ENCODE measurements around the gene PEX7.

PEX7 gene

DNA sequence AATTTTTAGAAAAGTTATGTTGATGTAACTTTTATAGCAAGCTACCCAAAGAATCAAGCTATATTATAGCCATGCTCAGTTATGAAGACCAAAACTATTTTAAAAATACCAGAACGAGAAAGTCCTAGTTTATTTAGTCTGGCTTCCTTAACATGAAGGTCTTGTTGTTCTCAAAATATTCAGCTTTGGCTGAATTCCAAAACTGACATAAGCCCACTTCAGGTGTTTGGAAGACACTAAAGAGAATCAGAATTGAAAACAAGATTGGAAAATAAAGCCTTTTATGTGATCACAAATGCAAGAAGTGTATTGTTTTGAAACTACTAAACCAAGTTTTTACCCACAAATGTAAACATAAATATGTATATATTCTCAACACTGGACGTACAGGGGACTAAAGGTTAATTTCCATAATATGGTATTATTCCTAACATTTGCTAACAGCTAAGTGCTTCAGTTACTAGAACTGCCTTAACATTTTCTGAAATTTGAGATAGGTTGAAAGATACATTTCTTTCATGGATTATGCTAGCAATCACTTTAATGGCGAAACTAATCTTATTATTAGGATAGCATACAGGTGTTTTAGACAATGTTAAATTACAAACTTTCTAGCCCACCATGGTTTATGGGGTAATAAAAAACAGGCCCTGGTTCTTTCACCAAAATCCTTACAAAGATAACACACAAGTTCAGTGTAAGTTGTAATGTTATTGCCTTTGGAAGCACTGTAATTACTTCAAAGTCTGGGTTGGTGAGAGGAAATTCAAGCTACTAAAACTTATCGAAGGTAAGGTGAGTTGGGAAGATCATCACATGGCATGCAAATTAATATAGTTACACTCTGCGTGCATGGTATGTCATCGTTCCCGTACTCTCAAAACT, 31.7 kb upstream of the PEX7 start:
- no peaks in the 10 kb centered on the region for H3K9me3 ChIP-seq (ENCODE audit: control insufficient read depth, low read length)
- H3K9ac ChIP-seq: no peak overlapping the region
- peak overlapping the region; percentile 86 for H3K4me3 ChIP-seq (ENCODE audit: low read depth, low read length)
- H3K4me2 ChIP-seq (ENCODE audit: low read length): peak overlapping the region; percentile 71
- TF ChIP-seq, protein P1, sequence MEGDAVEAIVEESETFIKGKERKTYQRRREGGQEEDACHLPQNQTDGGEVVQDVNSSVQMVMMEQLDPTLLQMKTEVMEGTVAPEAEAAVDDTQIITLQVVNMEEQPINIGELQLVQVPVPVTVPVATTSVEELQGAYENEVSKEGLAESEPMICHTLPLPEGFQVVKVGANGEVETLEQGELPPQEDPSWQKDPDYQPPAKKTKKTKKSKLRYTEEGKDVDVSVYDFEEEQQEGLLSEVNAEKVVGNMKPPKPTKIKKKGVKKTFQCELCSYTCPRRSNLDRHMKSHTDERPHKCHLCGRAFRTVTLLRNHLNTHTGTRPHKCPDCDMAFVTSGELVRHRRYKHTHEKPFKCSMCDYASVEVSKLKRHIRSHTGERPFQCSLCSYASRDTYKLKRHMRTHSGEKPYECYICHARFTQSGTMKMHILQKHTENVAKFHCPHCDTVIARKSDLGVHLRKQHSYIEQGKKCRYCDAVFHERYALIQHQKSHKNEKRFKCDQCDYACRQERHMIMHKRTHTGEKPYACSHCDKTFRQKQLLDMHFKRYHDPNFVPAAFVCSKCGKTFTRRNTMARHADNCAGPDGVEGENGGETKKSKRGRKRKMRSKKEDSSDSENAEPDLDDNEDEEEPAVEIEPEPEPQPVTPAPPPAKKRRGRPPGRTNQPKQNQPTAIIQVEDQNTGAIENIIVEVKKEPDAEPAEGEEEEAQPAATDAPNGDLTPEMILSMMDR (IDR thresholded peaks at IDR 0.05): no peak
- no peaks in the 10 kb centered on the region for H3K36me3 ChIP-seq (ENCODE audit: control insufficient read depth, insufficient read depth, low read length)
- no peaks in the 10 kb centered on the region for H3K27me3 ChIP-seq (ENCODE audit: control insufficient read depth, insufficient read depth, low read length)
- peaks cover 5% of the 10 kb centered on the region for H3K4me1 ChIP-seq
- H3K79me2 ChIP-seq: no peaks in the 10 kb centered on the region
- H3K27ac ChIP-seq: no peak overlapping the region
- H2AFZ ChIP-seq: peak overlapping the region; percentile 81

DNA sequence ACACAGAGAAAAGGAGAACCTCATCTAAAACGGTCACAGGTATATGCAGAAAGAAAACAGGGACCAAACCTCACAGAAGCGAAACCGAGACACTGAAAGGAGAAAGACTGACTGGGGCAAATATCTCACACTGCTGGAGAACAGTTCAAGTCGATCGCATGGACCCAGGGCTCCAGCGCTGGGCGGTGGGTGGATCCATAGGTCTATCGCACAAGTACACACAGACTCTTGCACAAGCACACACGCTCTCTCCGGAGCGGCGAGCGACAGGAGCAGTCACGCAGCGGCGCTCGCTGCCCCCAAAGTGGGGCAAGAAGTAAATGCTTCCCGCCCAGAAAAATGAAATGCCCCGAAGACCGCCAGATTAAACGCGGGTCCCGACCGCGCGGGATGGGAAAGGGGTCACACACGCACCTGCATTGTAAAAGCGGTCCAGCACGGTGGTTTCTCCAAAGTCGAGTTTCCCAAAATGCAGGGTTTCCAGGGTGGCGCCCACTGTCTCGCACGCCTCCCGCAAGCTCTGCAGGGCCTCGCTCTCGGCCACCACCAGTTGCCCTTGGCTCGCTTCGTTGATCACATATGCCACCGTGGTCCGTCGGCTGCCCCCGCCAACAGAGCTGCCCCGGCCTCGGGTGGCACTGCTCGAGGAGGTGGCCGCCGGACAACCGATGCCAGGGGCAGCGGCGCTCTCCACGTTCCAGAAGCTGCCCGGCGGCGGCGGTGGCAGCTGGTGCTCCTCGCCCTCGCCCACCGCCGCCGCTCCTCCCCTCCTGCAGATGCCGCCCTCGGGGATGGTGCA, 30.9 kb upstream of the PEX7 start:
- Histone ChIP-seq H2AFZ (peak overlapping the region; percentile 81), H3K27ac (no peak overlapping the region), H3K79me2 (no peaks in the 10 kb centered on the region), H3K4me1 (peaks cover 5% of the 10 kb centered on the region), H3K36me3 (ENCODE audit: control insufficient read depth, insufficient read depth, low read length) (no peaks in the 10 kb centered on the region), H3K9ac (no peak overlapping the region), H3K4me3 (ENCODE audit: low read depth, low read length) (peak overlapping the region; percentile 86), H3K9me3 (ENCODE audit: control insufficient read depth, low read length) (no peaks in the 10 kb centered on the region), H3K27me3 (ENCODE audit: control insufficient read depth, insufficient read depth, low read length) (no peaks in the 10 kb centered on the region), H3K4me2 (ENCODE audit: low read length) (peak overlapping the region; percentile 71)
- TF ChIP-seq, protein P1 (IDR thresholded peaks at IDR 0.05): no peak

GRCh38 chr6:136792095-136792409, 30.3 kb upstream of the PEX7 start:
- TF ChIP-seq, protein P1 (IDR thresholded peaks at IDR 0.05): no peak
- Histone ChIP-seq H3K27ac (peak overlapping the region; percentile 84), H3K9ac (no peak overlapping the region), H3K4me2 (ENCODE audit: low read length) (peak overlapping the region; percentile 71), H3K4me1 (peaks cover 5% of the 10 kb centered on the region), H3K36me3 (ENCODE audit: control insufficient read depth, insufficient read depth, low read length) (no peaks in the 10 kb centered on the region), H3K4me3 (ENCODE audit: low read depth, low read length) (peak overlapping the region; percentile 86), H2AFZ (peak overlapping the region; percentile 99), H3K27me3 (ENCODE audit: control insufficient read depth, insufficient read depth, low read length) (no peaks in the 10 kb centered on the region), H3K9me3 (ENCODE audit: control insufficient read depth, low read length) (no peaks in the 10 kb centered on the region), H3K79me2 (no peaks in the 10 kb centered on the region)

DNA sequence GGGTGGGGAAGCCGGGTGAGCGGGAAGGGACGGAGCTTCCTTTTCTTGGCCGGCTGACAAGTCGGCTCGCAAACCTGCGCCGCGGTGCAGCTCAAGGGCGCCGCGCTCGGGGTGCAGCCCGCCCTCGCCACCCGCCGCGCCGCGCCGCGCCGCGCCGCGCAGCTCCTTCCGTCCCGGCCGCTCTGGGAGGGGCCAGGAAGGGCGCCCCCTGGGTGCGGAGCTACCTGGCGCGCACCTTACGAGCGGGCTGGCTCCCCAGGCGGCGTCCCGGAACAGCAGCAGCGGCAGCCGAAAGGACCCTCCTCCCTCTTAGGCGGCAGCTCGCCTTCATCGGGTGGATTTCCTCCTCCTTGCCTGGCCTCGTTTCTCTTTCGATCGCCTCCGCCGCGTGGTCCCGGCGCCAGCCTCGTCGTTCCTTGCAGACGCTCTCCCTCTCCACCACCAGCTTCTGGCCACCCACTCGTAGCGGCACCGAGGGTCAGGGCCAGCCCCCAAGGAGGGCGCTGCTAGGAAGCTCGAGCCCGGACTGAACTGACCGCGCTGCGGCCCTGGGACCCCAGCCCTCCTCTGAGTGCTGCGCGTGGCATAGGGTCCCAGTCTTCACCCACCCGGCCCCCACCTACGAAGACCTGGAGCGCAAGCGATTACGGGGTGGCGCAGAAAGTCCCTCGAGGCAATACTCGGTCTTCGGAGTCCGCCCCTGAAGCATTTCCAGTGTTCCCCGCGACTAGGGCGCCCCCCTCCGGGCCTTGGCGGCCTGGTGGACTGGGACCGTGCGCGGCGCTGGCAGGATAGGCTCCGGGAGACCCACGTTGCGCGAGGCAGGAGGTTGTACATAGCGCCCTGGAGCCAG, 29.8 kb upstream of the PEX7 start, which contains the start of gene MAP3K5:
TSS of gene MAP3K5 (minus strand) at position 68 of the 853 bp plus-strand sequence. CDS start 320 bp downstream, outside the sequence.
- Histone ChIP-seq H3K36me3 (ENCODE audit: control insufficient read depth, insufficient read depth, low read length) (no peaks in the 10 kb centered on the region), H3K27ac (peak within 1 kb of the TSS; percentile 84), H3K9me3 (ENCODE audit: control insufficient read depth, low read length) (no peaks in the 10 kb centered on the region), H3K27me3 (ENCODE audit: control insufficient read depth, insufficient read depth, low read length) (no peaks in the 10 kb centered on the region), H3K4me1 (peaks cover 5% of the 10 kb centered on the region), H3K79me2 (no peaks in the 10 kb centered on the region), H3K4me2 (ENCODE audit: low read length) (peak within 1 kb of the TSS; percentile 94), H3K4me3 (ENCODE audit: low read depth, low read length) (peak within 1 kb of the TSS; percentile 86), H2AFZ (peak within 1 kb of the TSS; percentile 99), H3K9ac (peak within 1 kb of the TSS; percentile 16)
- TF ChIP-seq, protein P1 (IDR thresholded peaks at IDR 0.05): peak; percentile 77
